ENCODE data around the gene AMT. TPM values are rescaled to one million over a fixed set of nuclear protein-coding genes. Genes with fewer than 3 reads are reported as not detected.

Gene AMT
- total and polyA plus RNA-seq, 2 of the 13 experiments (the other 11 are each of a cell fraction or from before 2014, with no cell fraction given): 35.3 to 59.0 TPM

- TF ChIP-seq ZNF770 (CRISPR knock-in tag; IDR thresholded peaks at IDR 0.05) (no peak), BRD4 (CRISPR knock-in tag; IDR thresholded peaks at IDR 0.05) (no peak), ZNF362 (CRISPR knock-in tag; IDR thresholded peaks at IDR 0.05; ENCODE audit: borderline replicate concordance) (peak; percentile 62; the same call in 1 of the 2 replicates), PHF8 (CRISPR knock-in tag; IDR thresholded peaks at IDR 0.05) (peak; percentile 70; the same call in 1 of the 2 replicates), ZNF337 (CRISPR knock-in tag; IDR thresholded peaks at IDR 0.05; ENCODE audit: borderline replicate concordance, low read depth) (no peak), ZNF703 (CRISPR knock-in tag; IDR thresholded peaks at IDR 0.05; ENCODE audit: borderline replicate concordance) (no peak), ATF5 (CRISPR knock-in tag; IDR thresholded peaks at IDR 0.05; ENCODE audit: low read depth) (0 out of 2 replicates have a peak, but pooled peaks have one; percentile 60), ZBTB3 (CRISPR knock-in tag; IDR thresholded peaks at IDR 0.05; ENCODE audit: borderline replicate concordance, low read depth) (0 out of 2 replicates have a peak, but pooled peaks have one; percentile 80), MNT (IDR thresholded peaks at IDR 0.05) (no peak), MTA3 (CRISPR knock-in tag; IDR thresholded peaks at IDR 0.05) (no peak), SMAD1 (CRISPR knock-in tag; IDR thresholded peaks at IDR 0.05; ENCODE audit: borderline replicate concordance, low read depth) (0 out of 2 replicates have a peak, but pooled peaks have one; percentile 23), CREB1 (IDR thresholded peaks at IDR 0.05) (no peak), CREB1 (CRISPR knock-in tag; IDR thresholded peaks at IDR 0.05) (no peak), ZNF691 (CRISPR knock-in tag; IDR thresholded peaks at IDR 0.05; ENCODE audit: borderline replicate concordance, low read depth) (0 out of 2 replicates have a peak, but pooled peaks have one; percentile 77), ZNF232 (CRISPR knock-in tag; IDR thresholded peaks at IDR 0.05; ENCODE audit: borderline replicate concordance) (0 out of 2 replicates have a peak, but pooled peaks have one; percentile 9), ZNF792 (CRISPR knock-in tag; IDR thresholded peaks at IDR 0.05) (no peak), FIP1L1 (IDR thresholded peaks at IDR 0.05; ENCODE audit: borderline replicate concordance, insufficient read depth, low read depth, low read length) (no peak), ELF4 (CRISPR knock-in tag; IDR thresholded peaks at IDR 0.05; ENCODE audit: borderline replicate concordance) (no peak), KAT7 (CRISPR knock-in tag; IDR thresholded peaks at IDR 0.05; ENCODE audit: borderline replicate concordance) (no peak), NFIC (IDR thresholded peaks at IDR 0.05; ENCODE audit: low read length) (no peak), ZNF34 (CRISPR knock-in tag; IDR thresholded peaks at IDR 0.05; ENCODE audit: borderline replicate concordance) (peak; percentile 88), ESRRA (CRISPR knock-in tag; IDR thresholded peaks at IDR 0.05; ENCODE audit: low read depth) (no peak), NR0B2 (CRISPR knock-in tag; IDR thresholded peaks at IDR 0.05) (peak; percentile 51; the same call in 1 of the 2 replicates), ZNF460 (CRISPR knock-in tag; IDR thresholded peaks at IDR 0.05; ENCODE audit: borderline replicate concordance) (no peak)
Observed at GRCh38 chr3:49421890-49422378, 339 bp downstream of the AMT start (continued).

All from HepG2 (cell line).